ENCODE data around the gene RANBP3.

RANBP3 gene

DNA sequence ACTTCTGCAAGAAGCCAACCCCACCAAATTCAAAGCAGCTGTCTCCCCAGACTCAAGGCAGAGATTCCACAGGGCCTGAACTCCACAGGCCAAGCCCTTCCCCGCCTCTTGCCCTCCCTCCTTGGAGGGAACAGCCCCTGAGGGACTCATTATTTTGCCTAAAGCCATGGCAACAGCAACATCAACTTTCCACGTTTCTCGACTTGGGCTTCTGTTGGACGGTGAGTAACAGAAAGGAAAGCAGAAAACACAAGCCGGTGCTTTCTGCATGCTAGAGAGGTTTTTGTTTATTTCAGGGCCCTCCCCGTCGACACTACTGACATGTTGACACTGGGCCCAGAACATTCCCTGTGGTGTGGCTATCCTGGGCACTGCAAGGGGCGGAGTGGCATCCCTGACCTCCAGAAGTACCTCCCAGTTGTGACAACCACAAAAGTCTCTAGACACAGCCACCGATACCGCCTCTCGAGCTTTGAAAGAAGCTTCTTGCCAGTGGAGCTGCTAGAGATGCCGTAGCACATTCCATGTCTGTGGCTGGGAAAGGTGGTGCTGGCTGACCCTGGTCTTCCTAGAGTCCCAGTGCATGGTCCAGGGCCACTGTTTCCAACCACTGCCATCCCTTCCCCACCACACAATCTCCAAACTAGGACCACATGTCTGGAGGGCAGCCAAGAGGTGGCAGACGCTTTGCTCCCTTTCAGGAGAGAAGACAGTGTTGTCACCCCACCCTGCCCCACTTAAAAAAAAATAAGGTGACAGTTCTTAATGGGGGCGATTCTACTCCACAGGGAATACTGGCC lies 51.1 kb downstream of the RANBP3 start:
- DNase-seq (ENCODE audit: low read depth in 2 of 2), result no peak

DNA sequence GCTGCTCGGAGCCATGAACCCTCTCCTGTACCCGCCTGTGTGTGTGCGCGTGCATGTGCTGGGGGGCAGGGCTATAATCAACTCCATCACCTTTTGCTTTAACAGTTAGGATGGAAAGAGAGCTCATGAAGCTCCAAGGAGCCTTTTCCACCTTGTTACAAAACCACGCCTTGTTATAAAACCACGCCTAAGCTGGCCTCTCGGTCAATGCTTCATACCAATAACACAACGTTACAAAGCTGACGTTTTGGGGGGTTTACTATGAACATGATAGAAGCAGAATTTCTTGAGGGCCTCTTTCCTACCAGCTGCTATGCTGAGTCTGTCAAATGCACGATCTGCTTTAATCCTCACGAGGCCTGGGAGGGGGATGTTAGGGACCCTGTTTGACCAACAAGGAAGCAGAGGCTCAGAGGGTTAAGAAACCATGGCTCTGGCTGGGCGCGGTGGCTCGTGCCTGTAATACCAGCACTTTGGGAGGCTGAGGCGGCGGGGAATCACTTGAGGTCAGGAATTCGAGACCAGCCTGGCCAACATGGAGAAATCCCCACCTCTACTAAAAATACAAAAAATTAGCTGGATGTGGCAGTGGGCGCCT lies 52.0 kb downstream of the RANBP3 start:
- no peak for DNase-seq (ENCODE audit: low read depth in 2 of 2)

DNA sequence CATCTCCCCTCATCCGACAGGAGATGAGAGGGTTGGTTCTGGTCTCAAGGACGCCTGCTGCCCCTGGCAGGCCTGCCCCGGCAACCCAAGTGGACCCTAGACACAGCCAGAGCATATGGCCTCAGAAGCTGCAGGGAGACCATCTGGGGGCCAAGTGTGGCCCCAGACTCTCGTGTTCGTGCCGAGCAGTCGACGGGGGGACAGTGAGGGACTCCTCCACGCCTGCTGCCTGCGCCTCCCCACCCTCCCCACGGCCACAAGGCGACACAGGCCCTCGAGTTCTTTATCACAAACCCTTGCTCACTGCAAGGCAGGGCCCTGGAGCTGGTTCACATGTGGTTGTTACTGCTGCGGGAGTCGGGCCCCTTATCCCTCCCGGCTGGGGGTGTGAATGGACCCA lies 54.6 kb downstream of the RANBP3 start:
- no peak for DNase-seq (ENCODE audit: low read depth in 2 of 2)

DNA sequence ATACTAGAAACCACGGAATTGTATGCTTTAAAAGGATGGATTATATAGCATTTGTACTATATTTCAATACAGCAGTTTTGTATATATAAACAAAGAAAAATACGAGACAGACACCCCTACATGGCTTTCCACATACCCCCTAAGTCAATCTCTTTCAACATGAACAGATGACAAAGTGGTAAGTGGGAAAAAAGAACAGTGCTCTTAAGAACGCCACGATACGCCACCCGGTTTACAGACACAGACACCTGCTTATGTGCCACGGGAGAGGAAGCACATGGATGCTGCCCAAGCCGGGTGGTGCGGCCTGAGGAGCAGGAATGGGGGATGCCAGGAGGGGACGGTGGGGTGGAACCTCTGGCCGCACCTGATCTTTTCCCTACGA lies 55.8 kb downstream of the RANBP3 start:
- DNase-seq (ENCODE audit: low read depth in 2 of 2), result no peak

DNA sequence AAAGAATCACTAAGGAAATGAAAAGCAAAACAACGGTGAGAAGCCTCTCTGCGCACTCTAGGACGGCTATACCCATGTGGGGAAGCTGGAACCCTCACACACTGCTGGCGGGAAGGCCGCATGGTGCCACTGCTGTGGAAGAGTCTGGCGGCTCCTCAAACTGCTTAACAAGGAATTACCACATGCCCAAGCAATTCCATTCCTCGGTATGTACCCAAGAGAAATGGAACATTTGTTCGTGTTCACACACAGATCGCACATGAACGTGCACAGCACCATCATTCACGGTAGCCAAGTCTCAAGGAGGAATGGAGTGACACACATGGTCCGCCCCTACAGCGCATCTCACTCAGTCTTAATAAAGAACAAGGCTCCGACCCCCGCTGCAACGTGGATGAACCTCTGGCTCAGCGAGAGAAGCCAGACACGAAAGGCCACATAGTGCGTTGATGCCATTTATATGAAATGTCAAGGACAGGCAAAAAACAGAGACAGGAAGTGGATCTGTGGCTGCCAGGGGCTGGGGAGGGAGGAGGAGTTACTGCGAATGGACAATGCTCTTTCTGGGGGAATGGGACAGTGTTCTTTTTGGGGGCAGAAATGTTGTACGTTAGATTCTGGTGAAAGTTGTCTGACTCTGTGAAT lies 56.3 kb downstream of the RANBP3 start:
- no peak for DNase-seq (ENCODE audit: low read depth in 2 of 2)

DNA sequence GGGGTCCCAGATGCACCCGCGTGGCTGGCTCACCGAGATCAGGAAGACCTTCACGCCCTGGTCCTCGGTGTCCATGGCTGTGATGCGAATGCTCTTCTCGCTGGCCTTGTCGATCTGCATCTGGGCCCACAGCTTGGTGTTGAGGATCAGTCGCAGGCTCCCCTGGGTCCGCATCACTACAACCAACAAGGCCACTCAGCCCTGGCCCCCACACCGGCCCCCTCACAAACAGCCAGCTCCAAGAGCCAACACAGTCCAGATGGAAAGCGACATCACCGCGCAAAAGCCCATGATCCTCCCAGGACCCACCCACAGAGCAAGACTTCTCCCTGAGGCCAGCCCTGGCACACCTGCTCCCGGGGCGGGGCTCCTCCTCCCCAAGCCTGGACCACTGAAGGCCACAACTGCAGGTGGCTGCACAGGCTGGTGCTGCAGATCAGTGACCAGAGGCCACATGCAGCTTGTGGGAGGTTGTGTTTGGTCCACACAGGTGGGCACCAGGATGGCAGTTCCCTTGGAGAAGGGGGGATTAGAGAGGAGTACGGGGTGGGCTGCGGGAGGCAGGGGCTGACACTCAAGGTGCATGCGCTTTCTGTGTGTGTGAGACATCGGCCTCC lies 59.4 kb downstream of the RANBP3 start:
- DNase-seq (ENCODE audit: low read depth in 2 of 2), result no peak

DNA sequence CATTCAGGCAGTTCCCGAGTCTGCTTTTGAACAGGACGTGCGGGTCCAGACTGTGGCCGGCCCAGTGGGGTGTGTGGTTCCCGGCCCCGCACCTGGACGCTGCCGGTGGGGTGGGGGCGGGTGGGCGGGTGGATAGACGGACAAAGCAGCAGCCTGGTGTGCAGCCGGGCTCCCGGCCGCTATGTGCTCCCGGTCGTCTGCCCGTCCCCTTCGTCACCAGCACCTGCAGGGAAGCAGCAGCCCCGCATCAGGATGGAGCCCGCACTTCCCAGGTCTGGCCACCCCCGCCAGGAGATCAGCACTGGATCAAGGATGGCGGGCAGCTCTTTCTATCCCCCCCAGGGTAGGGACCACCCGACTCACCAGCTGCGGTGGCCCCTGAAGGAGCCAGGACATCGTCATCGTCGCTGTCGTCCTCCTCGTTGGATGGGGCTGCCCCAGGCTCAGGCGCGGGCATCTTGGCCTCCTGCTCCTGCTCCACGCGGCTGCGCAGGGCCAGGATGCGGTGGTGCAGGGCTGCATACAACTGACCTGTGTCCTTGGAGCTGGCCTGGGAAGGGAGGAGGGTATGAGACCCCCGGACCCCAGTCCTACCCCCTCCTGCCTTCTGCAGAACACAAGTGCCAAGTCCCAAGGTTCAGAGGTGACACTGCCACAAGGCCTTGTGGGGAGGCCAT lies 60.4 kb downstream of the RANBP3 start:
- no peak for DNase-seq (ENCODE audit: low read depth in 2 of 2)

DNA sequence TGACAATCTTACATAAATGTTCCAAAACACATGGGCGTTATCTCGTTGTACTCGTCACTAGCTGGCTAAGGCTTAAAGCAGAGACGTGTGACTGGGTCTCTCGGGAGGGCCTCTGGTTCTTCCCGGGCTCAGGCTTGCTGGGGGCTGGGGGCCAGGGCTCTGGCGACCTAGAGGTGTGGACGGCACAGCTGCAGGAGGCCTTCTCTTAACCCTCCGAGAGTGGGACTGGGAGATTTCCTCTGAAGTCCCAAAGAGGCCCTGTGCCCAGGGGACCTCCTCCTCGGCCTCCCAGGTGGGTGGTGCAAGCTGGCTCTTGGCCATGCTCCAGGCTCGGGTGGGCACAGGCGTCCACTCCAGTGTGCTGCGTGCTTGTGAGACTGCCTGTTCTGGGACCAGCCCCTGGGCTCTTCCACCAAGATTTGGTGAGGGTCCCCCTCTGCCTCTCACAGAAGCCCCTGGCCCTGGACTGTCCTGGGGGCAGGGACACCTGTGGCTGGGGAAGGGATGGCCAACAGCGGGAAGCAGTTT lies 61.7 kb downstream of the RANBP3 start:
- no peak for DNase-seq (ENCODE audit: low read depth in 2 of 2)

DNA sequence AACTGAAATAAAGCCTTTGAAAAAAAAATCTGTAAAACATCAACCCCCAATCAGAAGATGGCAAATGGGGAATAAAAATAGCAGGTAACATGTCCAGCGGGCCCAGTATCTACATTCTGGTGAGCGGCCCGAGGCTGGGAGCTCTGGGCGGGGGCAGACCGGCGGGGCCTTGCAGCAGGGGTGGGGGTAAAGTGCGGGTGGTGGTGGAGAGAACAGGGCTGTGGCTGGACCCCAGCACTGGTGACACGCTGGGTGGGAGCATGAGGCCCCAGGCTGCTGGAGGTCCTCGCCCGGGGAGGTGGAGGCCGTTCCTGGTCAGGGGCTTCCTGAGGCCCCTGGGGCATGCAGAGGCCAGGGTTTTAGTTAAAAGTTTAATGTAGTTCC lies 62.2 kb downstream of the RANBP3 start:
- DNase-seq (ENCODE audit: low read depth in 2 of 2), result no peak

DNA sequence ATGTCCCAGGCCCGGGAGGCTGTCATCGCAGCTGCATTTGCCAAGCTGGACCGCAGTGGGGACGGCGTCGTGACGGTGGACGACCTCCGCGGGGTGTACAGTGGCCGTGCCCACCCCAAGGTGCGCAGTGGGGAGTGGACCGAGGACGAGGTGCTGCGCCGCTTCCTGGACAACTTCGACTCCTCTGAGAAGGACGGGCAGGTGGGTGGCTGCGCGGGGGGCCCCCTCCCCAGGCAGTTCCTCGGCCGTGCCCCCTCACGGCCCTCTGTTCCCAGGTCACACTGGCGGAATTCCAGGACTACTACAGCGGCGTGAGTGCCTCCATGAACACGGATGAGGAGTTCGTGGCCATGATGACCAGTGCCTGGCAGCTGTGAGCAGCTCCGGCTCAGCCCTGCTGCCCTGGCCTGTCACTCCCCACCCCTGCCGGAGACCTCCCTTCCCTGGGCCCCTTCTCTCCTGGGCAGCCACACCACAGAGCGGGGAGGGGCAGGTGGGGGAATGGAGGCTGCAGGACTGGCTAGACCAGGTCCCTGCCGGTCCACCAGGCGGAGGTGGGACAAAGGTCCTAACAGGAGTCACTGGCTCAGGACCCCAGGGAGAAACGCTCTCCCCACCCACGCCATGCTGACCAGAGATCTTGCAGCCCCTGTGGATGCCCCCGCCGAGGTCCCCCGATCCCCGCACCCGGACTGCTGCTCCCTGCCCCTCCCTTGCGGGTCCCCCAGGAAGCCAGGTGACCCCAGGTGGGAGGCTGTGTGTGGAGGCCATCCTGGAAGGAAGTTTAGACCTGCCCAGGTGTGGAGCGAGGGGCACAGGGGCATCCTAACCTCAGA lies 62.8 kb downstream of the RANBP3 start:
- DNase-seq (ENCODE audit: low read depth in 2 of 2), result no peak

DNA sequence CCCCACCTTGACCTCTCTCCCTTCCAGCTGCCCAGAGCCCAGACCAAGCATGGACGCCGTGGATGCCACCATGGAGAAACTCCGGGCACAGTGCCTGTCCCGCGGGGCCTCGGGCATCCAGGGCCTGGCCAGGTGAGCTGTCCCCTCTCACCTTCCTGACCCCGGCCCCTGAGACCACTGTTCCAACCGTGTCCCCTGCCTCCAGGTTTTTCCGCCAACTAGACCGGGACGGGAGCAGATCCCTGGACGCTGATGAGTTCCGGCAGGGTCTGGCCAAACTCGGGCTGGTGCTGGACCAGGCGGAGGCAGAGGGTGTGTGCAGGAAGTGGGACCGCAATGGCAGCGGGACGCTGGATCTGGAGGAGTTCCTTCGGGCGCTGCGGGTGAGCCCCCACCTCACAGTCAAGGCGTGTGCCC lies 63.6 kb downstream of the RANBP3 start:
- DNase-seq (ENCODE audit: low read depth in 2 of 2), result no peak

DNA sequence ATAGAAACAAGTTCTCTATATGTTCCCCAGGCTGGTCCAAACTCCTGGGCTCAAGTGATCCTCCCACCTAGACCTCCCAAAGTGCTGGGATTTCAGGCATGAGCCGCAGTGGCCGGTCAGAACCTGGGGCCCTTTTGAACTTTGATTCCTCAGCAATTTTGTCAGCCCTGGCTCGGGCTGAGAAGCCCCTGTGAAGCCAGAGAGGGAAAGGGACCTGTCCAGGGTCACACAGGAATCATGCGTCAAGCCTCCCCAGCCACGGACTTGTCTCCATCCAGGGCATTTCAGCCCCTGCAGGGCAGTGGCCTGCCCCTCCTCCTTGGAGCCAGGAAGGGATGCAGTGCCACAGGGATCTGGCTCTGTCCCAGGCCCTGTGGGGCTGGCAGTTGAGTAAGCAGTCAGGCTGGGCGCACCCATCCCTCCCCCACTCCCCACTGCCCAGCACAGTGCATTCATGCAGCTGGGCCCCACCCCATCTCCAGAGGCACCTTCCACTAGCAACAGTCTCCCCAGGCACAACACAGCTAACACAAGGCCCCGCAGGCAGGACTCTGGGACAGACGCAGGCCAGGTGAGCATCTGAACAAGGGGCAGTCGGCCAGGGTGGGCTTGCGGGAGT lies 64.1 kb downstream of the RANBP3 start, which contains the start of gene CAPS:
TSS of gene CAPS (plus strand) at position 516 of the 619 bp plus-strand sequence. CDS start 153 bp downstream, outside the sequence.
- no peak for DNase-seq (ENCODE audit: low read depth in 2 of 2)

DNA sequence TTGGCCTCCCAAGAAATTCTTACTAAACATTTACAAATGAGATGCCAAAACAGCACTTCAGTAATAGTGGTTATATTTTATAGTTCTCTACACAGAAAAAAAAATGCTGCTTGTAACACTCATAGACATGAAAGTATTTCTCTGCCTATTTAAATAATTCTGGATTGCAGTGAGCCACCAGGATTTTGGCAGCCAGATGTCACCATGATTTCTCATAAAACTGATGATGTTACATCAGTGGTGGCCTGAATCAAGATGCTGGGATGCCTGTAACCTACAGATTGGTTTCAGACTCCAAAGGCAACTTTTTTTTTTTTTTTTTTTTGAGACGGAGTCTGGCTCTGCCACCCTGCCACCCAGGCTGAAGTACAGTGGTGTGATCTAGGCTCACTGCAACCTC lies 66.6 kb downstream of the RANBP3 start:
- no peak for DNase-seq (ENCODE audit: low read depth in 2 of 2)

DNA sequence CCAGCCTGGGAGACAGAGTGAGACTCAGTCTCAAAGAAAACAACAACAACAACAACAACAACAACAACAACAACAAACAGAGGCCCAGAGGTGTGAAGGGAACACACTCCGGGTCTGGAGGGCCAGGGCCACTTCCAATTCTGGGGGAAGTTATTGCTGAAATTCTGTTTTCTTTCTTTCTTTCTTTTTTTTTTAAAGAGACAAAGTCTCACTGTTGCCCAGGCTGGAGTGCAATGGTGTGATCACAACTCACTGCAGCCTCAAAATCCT lies 67.4 kb downstream of the RANBP3 start:
- no peak for DNase-seq (ENCODE audit: low read depth in 2 of 2)

DNA sequence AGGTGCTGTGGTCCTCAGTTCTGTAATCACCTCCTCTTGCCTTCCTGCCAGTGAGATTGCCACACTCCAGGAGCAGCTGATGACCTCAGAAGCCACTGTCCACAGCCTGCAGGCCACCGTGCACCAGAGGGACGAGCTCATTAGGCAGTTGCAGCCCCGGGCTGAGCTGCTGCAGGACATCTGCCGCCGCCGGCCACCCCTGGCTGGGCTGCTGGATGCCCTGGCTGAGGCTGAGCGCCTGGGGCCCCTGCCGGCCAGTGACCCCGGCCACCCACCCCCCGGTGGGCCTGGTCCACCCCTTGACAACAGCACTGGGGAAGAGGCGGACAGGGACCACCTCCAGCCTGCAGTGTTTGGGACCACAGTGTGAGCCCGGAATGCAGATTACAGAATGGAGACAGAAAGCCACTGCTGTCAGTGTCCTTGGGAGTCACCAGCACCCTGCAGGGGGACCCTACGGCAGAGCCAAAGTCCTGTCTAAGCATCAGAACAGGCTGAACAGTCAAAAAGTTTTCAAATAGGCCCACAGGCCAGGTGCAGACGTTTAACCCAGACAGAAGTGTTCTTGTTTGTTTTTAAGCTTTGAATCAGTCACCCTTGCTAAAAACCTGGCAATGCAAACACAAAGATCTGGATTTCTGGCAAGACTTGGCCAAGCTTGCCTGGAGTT lies 69.0 kb downstream of the RANBP3 start:
- no peak for DNase-seq (ENCODE audit: low read depth in 2 of 2)

DNA sequence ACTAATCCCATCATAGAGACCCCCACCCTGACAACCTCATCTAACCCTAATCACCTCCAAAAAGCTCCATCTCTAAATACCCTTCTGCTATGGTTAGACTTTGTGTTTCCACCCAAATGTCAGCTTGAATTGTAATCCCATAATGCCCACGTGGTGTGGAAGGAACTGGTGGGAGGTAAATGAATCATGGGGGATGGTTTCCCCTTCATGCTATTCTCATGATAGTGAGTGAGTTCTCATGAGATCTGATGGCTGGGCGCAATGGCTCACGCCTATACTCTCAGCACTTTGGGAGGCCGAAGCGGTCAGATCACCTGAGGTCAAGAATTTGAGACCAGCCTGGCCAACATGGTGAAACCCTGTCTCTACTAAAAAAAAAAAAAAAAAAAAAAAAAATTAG lies 70.7 kb downstream of the RANBP3 start:
- no peak for DNase-seq (ENCODE audit: low read depth in 2 of 2)

DNA sequence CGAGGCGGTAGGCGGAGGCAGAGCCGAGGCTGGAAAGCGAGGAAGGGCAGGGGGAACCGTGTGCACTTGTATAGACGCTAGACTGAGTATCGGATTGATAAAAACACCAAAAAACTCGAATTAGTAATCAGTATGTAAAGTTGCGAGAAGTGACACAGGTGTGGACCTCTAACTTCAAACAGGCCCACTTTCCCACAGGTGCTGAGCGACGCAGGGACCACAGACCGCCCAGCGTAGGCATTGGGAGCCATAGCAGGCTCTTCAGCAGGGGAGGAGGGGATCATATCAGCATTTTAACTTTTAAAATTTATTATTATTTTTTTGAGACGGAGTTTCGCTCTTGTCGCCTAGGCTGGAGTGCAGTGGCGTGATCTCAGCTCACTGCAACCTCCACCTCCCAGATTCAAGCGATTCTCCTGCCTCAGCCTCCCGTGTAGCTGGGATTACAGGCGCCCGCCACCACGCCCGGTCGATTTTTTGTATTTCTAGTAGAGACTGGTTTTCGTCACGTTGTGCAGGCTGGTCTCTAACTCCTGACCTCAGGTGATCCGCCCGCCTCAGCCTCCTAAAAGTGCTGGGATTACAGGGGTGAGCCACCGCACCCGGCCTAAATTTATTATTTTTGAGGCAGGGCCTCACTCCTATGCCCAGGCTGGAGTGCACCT lies 72.7 kb downstream of the RANBP3 start:
- DNase-seq (ENCODE audit: low read depth in 2 of 2), result no peak

DNA sequence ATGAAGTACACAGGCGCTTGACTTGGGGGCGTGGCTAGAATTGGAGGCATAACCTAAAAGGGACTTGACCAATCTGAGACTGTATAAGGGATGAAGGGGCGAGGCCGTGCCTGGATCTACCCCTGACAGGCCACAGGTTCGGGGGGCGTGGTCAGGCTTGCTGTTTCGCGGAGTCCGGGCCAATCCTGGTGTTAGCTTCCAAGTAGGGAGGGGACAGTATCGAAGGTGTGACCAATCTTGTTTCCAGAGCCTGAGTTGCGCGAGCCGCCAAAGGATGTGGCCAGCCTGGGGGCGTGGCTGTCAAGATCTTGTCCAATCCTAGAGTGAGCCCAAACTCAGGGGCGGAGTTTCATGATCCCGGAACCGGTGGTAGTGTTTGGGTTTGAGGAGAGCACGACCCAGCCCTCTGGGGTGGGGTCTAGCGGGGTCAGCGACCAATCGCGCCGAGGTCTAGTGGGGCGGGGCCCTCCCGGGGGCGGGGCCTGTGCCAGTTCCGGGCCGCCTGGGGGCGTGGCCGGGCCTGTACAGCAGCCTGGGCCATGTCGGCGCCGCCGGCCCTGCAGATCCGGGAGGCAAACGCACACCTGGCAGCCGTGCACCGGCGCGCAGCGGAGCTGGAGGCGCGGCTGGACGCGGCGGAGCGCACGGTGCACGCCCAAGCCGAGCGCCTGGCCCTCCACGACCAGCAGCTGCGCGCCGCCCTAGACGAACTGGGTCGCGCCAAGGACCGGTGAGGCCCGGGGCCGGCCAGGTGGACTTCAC lies 73.4 kb downstream of the RANBP3 start, which contains the start of gene VMAC:
TSS of gene VMAC (plus strand) at position 521 of the 762 bp plus-strand sequence. CDS start at position 540, 19 bp downstream.
- DNase-seq (ENCODE audit: low read depth in 2 of 2), result peak; percentile 100

Measured in stimulated activated CD8-positive, alpha-beta memory T cell treated with anti-CD3 and anti-CD28 coated beads, Interleukin-15, amount 100 ng/mL, for 48 hours (primary cell).